HEK293 (cell line): ENCODE data around the gene ZNF76.

Source experiments
- GLIS1 ChIP-seq: fragments of 450-650 bp; formaldehyde crosslinking; IDR thresholded peaks from 2 replicates; pipeline ENCODE4 v1.5.1; 2016; ENCODE audit warnings: missing biosample characterization, missing genetic modification characterization
- GLIS2 ChIP-seq: fragments of 450-650 bp; formaldehyde crosslinking; IDR thresholded peaks from 2 replicates; pipeline ENCODE4 v1.5.1; 2016; ENCODE audit warnings: missing biosample characterization, missing genetic modification characterization
- HOXC10 ChIP-seq: sonication (generic); formaldehyde crosslinking; IDR thresholded peaks from 2 replicates; pipeline ENCODE4 v1.8.1; 2023; ENCODE audit warnings: mild to moderate bottlenecking, missing genetic modification reagents
- KLF8 ChIP-seq: fragments of 450-650 bp; formaldehyde crosslinking; IDR thresholded peaks from 2 replicates; pipeline ENCODE4 v1.5.1; 2016; ENCODE audit warnings: missing biosample characterization, missing genetic modification characterization
- OSR2 ChIP-seq: fragments of 450-650 bp; formaldehyde crosslinking; IDR thresholded peaks from 2 replicates; pipeline ENCODE4 v1.5.1; 2016; ENCODE audit warnings: missing biosample characterization, missing genetic modification characterization
- SCRT1 ChIP-seq: fragments of 450-650 bp; formaldehyde crosslinking; IDR thresholded peaks from 2 replicates; pipeline ENCODE4 v1.5.1; 2016; ENCODE audit warnings: missing biosample characterization, missing genetic modification characterization, borderline replicate concordance
- SP7 ChIP-seq: fragments of 450-650 bp; formaldehyde crosslinking; IDR thresholded peaks from 2 replicates; pipeline ENCODE4 v1.5.1; 2016; ENCODE audit warnings: missing biosample characterization, missing genetic modification characterization
- TRIM28 ChIP-seq: IDR thresholded peaks from 2 replicates; pipeline ENCODE4 v1.6.1; 2011; ENCODE audit warnings: low read length, control low read depth, borderline replicate concordance
- ZBTB17 ChIP-seq: fragments of 450-650 bp; formaldehyde crosslinking; IDR thresholded peaks from 2 replicates; pipeline ENCODE4 v1.5.1; 2016; ENCODE audit warnings: missing biosample characterization, missing genetic modification characterization
- ZNF140 ChIP-seq: fragments of 450-650 bp; formaldehyde crosslinking; IDR thresholded peaks from 2 replicates; pipeline ENCODE4 v1.5.1; 2016; ENCODE audit warnings: missing biosample characterization, missing genetic modification characterization
- ZNF2 ChIP-seq: fragments of 450-650 bp; formaldehyde crosslinking; IDR thresholded peaks from 2 replicates; pipeline ENCODE4 v1.5.1; 2016; ENCODE audit warnings: missing biosample characterization, missing genetic modification characterization
- ZNF274 ChIP-seq, 2 experiments: fragments of 200-500 bp in 1 of 2; fragments of 450-650 bp in 1 of 2; sonication (Bioruptor generic) in 1 of 2; formaldehyde crosslinking in 1 of 2; IDR thresholded peaks; 2 replicates each; pipeline versions ENCODE4 v1.5.1 to v1.6.1; 2014 to 2016; ENCODE audit warnings: borderline replicate concordance in 1 of 2, inconsistent platforms in 1 of 2, low read length in 1 of 2, missing biosample characterization in 1 of 2, missing genetic modification characterization in 1 of 2
- ZNF555 ChIP-seq: fragments of 450-650 bp; formaldehyde crosslinking; conservative IDR thresholded peaks from 2 replicates; pipeline ENCODE4 v1.5.1; 2017; ENCODE audit warnings: missing biosample characterization, mild to moderate bottlenecking, missing genetic modification characterization, inconsistent platforms
- ZNF624 ChIP-seq: fragments of 450-650 bp; formaldehyde crosslinking; IDR thresholded peaks from 2 replicates; pipeline ENCODE4 v1.5.1; 2017; ENCODE audit warnings: missing biosample characterization, missing genetic modification characterization
- ZNF654 ChIP-seq: fragments of 450-650 bp; formaldehyde crosslinking; IDR thresholded peaks from 2 replicates; pipeline ENCODE4 v1.5.1; 2016; ENCODE audit warnings: low read depth, missing biosample characterization, missing genetic modification characterization
- ZNF658 ChIP-seq: fragments of 450-650 bp; formaldehyde crosslinking; IDR thresholded peaks from 2 replicates; pipeline ENCODE4; 2016; ENCODE audit warnings: missing biosample characterization, missing genetic modification characterization
- ZNF776 ChIP-seq: fragments of 450-650 bp; formaldehyde crosslinking; IDR thresholded peaks from 2 replicates; pipeline ENCODE4 v1.5.0; 2017; ENCODE audit warnings: missing biosample characterization, missing genetic modification characterization, borderline replicate concordance
- ZNF785 ChIP-seq: fragments of 450-650 bp; formaldehyde crosslinking; IDR thresholded peaks from 2 replicates; pipeline ENCODE4 v1.5.1; 2016; ENCODE audit warnings: missing biosample characterization, missing genetic modification characterization
- TF ChIP-seq, protein P1 (sequence below): fragments of 450-650 bp; formaldehyde crosslinking; IDR thresholded peaks from 2 replicates; pipeline ENCODE4 v1.5.1; 2016; ENCODE audit warnings: missing biosample characterization, missing genetic modification characterization
- TF ChIP-seq, protein P2 (sequence below): fragments of 450-650 bp; formaldehyde crosslinking; IDR thresholded peaks from 2 replicates; pipeline ENCODE4 v1.5.0; 2017; ENCODE audit warnings: missing biosample characterization, missing genetic modification characterization, borderline replicate concordance
- TF ChIP-seq, protein P3 (sequence below): fragments of 450-650 bp; formaldehyde crosslinking; optimal IDR thresholded peaks from 2 replicates; pipeline ENCODE3; 2016; ENCODE audit warnings: missing biosample characterization, mild to moderate bottlenecking, missing genetic modification characterization
- TF ChIP-seq, protein P4 (sequence below): fragments of 450-650 bp; formaldehyde crosslinking; IDR thresholded peaks from 2 replicates; pipeline ENCODE4 v1.5.1; 2016; ENCODE audit warnings: missing biosample characterization, missing genetic modification characterization

The ZNF76 gene

DNA sequence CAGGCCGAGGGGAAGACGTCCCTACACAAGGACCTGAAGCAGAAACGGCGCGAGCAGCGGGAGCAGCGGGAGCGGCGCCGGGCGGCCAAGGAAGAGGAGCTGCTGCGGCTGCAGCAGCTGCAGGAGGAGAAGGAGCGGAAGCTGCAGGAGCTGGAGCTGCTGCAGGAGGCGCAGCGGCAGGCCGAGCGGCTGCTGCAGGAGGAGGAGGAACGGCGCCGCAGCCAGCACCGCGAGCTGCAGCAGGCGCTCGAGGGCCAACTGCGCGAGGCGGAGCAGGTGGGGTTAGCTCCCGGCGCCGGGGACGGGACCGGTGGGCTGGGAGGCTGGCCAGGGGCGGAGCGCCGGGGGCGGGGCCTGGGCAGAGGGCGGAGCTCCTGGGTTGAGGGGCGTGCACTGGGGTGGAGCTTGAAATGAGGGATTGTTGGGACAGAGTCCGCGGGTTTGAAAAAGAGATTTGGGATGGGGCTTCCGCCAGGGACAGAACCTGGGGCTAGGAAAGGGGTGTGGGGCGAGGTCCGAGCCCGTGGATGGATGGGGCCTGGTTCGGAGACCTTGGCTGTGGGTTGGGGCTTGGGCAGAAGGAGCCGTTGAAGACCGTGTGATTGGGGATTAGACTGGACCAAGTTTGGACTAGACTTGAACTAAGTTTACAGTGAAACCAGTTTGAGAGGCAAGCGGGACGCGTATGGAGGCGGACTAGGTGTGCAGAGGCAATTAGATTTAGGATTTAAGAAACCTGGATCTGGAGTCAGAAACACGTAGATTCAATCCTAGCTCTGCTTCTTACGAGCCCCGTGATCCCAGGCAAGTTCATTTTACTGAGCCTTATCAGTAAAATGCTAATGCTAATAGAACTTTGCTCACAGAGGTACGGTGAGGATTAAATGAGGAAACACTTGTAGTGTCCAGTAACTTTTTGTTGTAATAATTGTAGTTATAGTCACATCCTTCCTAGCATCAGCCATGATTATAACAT, 58.9 kb downstream of the ZNF76 start (continued):
- TF ChIP-seq ZNF274 (IDR thresholded peaks at IDR 0.05; ENCODE audit: low read length) (no peak), ZNF274 (tag by site-specific recombination; IDR thresholded peaks at IDR 0.05; ENCODE audit: borderline replicate concordance) (no peak), ZNF776 (tag by site-specific recombination) (no peak), GLIS1 (tag by site-specific recombination) (no peak; the same call in 1 of the 2 replicates), GLIS2 (tag by site-specific recombination) (no peak), SCRT1 (tag by site-specific recombination) (no peak), ZNF140 (tag by site-specific recombination) (no peak), ZNF658 (tag by site-specific recombination) (no peak), KLF8 (tag by site-specific recombination) (peak; percentile 93), ZNF624 (tag by site-specific recombination) (no peak), HOXC10 (CRISPR knock-in tag) (no peak), ZNF654 (tag by site-specific recombination) (no peak), ZNF785 (tag by site-specific recombination) (no peak), ZNF555 (tag by site-specific recombination) (no peak), OSR2 (tag by site-specific recombination) (peak; percentile 99), ZBTB17 (tag by site-specific recombination) (peak; percentile 98), SP7 (tag by site-specific recombination) (peak; percentile 57; the same call in 1 of the 2 replicates), TRIM28 (peak; percentile 24; the same call in 1 of the 2 replicates), ZNF2 (tag by site-specific recombination) (peak; percentile 48)
- TF ChIP-seq, protein P1, sequence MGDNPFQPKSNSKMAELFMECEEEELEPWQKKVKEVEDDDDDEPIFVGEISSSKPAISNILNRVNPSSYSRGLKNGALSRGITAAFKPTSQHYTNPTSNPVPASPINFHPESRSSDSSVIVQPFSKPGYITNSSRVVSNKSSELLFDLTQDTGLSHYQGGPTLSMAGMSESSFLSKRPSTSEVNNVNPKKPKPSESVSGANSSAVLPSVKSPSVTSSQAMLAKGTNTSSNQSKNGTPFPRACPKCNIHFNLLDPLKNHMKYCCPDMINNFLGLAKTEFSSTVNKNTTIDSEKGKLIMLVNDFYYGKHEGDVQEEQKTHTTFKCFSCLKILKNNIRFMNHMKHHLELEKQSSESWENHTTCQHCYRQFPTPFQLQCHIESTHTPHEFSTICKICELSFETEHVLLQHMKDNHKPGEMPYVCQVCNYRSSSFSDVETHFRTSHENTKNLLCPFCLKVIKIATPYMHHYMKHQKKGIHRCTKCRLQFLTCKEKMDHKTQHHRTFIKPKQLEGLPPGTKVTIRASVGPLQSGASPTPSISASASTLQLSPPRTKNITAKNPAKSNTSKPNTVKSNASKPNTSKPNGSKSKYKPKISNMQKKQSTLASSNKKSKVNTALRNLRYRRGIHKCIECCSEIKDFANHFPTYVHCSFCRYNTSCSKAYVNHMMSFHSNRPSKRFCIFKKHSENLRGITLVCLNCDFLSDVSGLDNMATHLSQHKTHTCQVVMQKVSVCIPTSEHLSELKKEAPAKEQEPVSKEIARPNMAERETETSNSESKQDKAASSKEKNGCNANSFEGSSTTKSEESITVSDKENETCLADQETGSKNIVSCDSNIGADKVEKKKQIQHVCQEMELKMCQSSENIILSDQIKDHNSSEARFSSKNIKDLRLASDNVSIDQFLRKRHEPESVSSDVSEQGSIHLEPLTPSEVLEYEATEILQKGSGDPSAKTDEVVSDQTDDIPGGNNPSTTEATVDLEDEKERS: no peak
- TF ChIP-seq, protein P2, sequence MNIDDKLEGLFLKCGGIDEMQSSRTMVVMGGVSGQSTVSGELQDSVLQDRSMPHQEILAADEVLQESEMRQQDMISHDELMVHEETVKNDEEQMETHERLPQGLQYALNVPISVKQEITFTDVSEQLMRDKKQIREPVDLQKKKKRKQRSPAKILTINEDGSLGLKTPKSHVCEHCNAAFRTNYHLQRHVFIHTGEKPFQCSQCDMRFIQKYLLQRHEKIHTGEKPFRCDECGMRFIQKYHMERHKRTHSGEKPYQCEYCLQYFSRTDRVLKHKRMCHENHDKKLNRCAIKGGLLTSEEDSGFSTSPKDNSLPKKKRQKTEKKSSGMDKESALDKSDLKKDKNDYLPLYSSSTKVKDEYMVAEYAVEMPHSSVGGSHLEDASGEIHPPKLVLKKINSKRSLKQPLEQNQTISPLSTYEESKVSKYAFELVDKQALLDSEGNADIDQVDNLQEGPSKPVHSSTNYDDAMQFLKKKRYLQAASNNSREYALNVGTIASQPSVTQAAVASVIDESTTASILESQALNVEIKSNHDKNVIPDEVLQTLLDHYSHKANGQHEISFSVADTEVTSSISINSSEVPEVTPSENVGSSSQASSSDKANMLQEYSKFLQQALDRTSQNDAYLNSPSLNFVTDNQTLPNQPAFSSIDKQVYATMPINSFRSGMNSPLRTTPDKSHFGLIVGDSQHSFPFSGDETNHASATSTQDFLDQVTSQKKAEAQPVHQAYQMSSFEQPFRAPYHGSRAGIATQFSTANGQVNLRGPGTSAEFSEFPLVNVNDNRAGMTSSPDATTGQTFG (tag by site-specific recombination): no peak
- TF ChIP-seq, protein P3, sequence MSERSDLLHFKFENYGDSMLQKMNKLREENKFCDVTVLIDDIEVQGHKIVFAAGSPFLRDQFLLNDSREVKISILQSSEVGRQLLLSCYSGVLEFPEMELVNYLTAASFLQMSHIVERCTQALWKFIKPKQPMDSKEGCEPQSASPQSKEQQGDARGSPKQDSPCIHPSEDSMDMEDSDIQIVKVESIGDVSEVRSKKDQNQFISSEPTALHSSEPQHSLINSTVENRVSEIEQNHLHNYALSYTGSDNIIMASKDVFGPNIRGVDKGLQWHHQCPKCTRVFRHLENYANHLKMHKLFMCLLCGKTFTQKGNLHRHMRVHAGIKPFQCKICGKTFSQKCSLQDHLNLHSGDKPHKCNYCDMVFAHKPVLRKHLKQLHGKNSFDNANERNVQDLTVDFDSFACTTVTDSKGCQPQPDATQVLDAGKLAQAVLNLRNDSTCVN (tag by site-specific recombination): peak; percentile 81
- TF ChIP-seq, protein P4, sequence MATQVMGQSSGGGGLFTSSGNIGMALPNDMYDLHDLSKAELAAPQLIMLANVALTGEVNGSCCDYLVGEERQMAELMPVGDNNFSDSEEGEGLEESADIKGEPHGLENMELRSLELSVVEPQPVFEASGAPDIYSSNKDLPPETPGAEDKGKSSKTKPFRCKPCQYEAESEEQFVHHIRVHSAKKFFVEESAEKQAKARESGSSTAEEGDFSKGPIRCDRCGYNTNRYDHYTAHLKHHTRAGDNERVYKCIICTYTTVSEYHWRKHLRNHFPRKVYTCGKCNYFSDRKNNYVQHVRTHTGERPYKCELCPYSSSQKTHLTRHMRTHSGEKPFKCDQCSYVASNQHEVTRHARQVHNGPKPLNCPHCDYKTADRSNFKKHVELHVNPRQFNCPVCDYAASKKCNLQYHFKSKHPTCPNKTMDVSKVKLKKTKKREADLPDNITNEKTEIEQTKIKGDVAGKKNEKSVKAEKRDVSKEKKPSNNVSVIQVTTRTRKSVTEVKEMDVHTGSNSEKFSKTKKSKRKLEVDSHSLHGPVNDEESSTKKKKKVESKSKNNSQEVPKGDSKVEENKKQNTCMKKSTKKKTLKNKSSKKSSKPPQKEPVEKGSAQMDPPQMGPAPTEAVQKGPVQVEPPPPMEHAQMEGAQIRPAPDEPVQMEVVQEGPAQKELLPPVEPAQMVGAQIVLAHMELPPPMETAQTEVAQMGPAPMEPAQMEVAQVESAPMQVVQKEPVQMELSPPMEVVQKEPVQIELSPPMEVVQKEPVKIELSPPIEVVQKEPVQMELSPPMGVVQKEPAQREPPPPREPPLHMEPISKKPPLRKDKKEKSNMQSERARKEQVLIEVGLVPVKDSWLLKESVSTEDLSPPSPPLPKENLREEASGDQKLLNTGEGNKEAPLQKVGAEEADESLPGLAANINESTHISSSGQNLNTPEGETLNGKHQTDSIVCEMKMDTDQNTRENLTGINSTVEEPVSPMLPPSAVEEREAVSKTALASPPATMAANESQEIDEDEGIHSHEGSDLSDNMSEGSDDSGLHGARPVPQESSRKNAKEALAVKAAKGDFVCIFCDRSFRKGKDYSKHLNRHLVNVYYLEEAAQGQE (tag by site-specific recombination): no peak
